ENCODE results near the gene ANKMY2.

The ANKMY2 gene

DNA sequence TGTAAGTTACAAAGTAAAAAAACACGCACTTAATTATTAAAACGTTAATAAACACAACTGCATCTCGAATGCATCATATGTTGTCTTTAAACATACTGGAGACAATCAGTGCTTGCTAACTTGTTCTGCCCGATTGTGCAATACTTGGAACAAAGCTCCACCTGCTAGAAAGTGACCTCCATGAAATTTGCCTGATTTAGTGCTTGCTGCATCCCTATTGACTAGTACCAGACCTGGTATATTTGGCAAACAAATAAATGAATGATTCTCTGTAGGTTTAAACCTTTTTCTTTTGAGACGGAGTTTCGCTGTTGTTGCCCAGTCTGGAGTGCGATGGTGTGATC is 6.7 kb upstream of the ANKMY2 start:
- Histone ChIP-seq H3K36me3 (ENCODE audit: control insufficient read depth in 2 of 2, insufficient read depth in 1 of 2, low read length in 2 of 2) (no peaks in the 10 kb centered on the region), H3K27ac (ENCODE audit: extremely low read depth, low read depth, low read length) (no peak overlapping the region), H3K4me3 (ENCODE audit: low read depth, low read length) (no peak overlapping the region), H3K4me1 (ENCODE audit: control insufficient read depth, insufficient read depth, low read length) (peaks cover 7% of the 10 kb centered on the region; the same call in 1 of the 2 replicates), H3K9me3 (ENCODE audit: control insufficient read depth, insufficient read depth, low read depth, low read length) (no peaks in the 10 kb centered on the region)
- ChIA-PET CTCF (interaction anchor here (0.6 to 1.9 kb wide), 3 partner anchors 11 to 43 kb away, joined by 3 to 4 read pairs (median 3); no protein-coding TSS in a partner anchor), POLR2A (interaction anchor here (0.9 kb wide), 1 partner anchor 16 kb away, joined by 3 read pairs; no protein-coding TSS in a partner anchor)
- TF ChIP-seq ZNF658 (tag by site-specific recombination; IDR thresholded peaks at IDR 0.05) (no peak), ZNF837 (tag by site-specific recombination; IDR thresholded peaks at IDR 0.05) (no peak), KLF7 (tag by site-specific recombination; IDR thresholded peaks at IDR 0.05; ENCODE audit: borderline replicate concordance) (no peak), ZFP41 (tag by site-specific recombination; IDR thresholded peaks at IDR 0.05; ENCODE audit: borderline replicate concordance) (no peak), ZNF24 (tag by site-specific recombination; IDR thresholded peaks at IDR 0.05) (no peak), ZNF211 (tag by site-specific recombination; IDR thresholded peaks at IDR 0.05; ENCODE audit: low read depth) (no peak), FEZF1 (tag by site-specific recombination; IDR thresholded peaks at IDR 0.05) (no peak), ZNF266 (tag by site-specific recombination; IDR thresholded peaks at IDR 0.05; ENCODE audit: low read depth) (no peak), ZEB2 (tag by site-specific recombination; IDR thresholded peaks at IDR 0.05) (no peak), ZIC2 (tag by site-specific recombination; IDR thresholded peaks at IDR 0.05) (no peak), ZNF529 (tag by site-specific recombination; IDR thresholded peaks at IDR 0.05; ENCODE audit: insufficient replicate concordance) (no peak), ZNF624 (tag by site-specific recombination; IDR thresholded peaks at IDR 0.05) (no peak), OSR2 (tag by site-specific recombination; IDR thresholded peaks at IDR 0.05) (no peak), ZNF48 (tag by site-specific recombination; IDR thresholded peaks at IDR 0.05) (no peak), SP2 (tag by site-specific recombination; IDR thresholded peaks at IDR 0.05) (no peak), ZNF76 (tag by site-specific recombination; IDR thresholded peaks at IDR 0.05; ENCODE audit: borderline replicate concordance, low read depth) (no peak), ZFHX2 (tag by site-specific recombination; conservative IDR thresholded peaks at IDR 0.05) (no peak), ZNF626 (tag by site-specific recombination; IDR thresholded peaks at IDR 0.05) (no peak)

- ChIA-PET POLR2A (interaction anchor here (0.9 kb wide), 1 partner anchor 15 kb away, joined by 3 read pairs; no protein-coding TSS in a partner anchor), CTCF (interaction anchor here (0.5 to 1.9 kb wide), 6 partner anchors 8 to 1931 kb away, joined by 3 to 5 read pairs (median 4); no protein-coding TSS in a partner anchor)
- Histone ChIP-seq H3K27ac (ENCODE audit: extremely low read depth, low read depth, low read length) (no peak overlapping the region), H3K4me3 (ENCODE audit: low read depth, low read length) (no peak overlapping the region), H3K9me3 (ENCODE audit: control insufficient read depth, insufficient read depth, low read depth, low read length) (no peaks in the 10 kb centered on the region), H3K36me3 (ENCODE audit: control insufficient read depth in 2 of 2, insufficient read depth in 1 of 2, low read length in 2 of 2) (no peaks in the 10 kb centered on the region), H3K4me1 (ENCODE audit: control insufficient read depth, insufficient read depth, low read length) (0 out of 2 replicates have a peak, but pooled peaks cover 9% of the 10 kb centered on the region)
- TF ChIP-seq ZNF350 (tag by site-specific recombination; IDR thresholded peaks at IDR 0.05): no peak
Observed at GRCh38 chr7:16651396-16652239, 6.1 kb upstream of the ANKMY2 start.

GRCh38 chr7:16650266-16650665 is 4.7 kb upstream of the ANKMY2 start:
- ChIA-PET CTCF (no interaction called here), POLR2A (no interaction called here)
- Histone ChIP-seq H3K27ac (ENCODE audit: extremely low read depth, low read depth, low read length) (no peak overlapping the region), H3K4me3 (ENCODE audit: low read depth, low read length) (no peak overlapping the region), H3K9me3 (ENCODE audit: control insufficient read depth, insufficient read depth, low read depth, low read length) (no peaks in the 10 kb centered on the region), H3K4me1 (ENCODE audit: control insufficient read depth, insufficient read depth, low read length) (0 out of 2 replicates have a peak, but pooled peaks cover 9% of the 10 kb centered on the region), H3K36me3 (ENCODE audit: control insufficient read depth in 2 of 2, insufficient read depth in 1 of 2, low read length in 2 of 2) (no peaks in the 10 kb centered on the region)
- TF ChIP-seq ZBTB6 (tag by site-specific recombination; IDR thresholded peaks at IDR 0.05): no peak
- no peak for TF ChIP-seq SETDB1 (IDR thresholded peaks at IDR 0.05; ENCODE audit: insufficient read length, low read length)
- no peak for TF ChIP-seq ZNF174 (tag by site-specific recombination; IDR thresholded peaks at IDR 0.05)
- no peak for TF ChIP-seq ZNF114 (tag by site-specific recombination; IDR thresholded peaks at IDR 0.05)
- TF ChIP-seq, protein P1, sequence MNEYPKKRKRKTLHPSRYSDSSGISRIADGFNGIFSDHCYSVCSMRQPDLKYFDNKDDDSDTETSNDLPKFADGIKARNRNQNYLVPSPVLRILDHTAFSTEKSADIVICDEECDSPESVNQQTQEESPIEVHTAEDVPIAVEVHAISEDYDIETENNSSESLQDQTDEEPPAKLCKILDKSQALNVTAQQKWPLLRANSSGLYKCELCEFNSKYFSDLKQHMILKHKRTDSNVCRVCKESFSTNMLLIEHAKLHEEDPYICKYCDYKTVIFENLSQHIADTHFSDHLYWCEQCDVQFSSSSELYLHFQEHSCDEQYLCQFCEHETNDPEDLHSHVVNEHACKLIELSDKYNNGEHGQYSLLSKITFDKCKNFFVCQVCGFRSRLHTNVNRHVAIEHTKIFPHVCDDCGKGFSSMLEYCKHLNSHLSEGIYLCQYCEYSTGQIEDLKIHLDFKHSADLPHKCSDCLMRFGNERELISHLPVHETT (tag by site-specific recombination; IDR thresholded peaks at IDR 0.05): no peak
- no peak for TF ChIP-seq CTCF (tag by site-specific recombination; IDR thresholded peaks at IDR 0.05)
- TF ChIP-seq WT1 (tag by site-specific recombination; IDR thresholded peaks at IDR 0.05): no peak
- no peak for TF ChIP-seq ZNF311 (tag by site-specific recombination; IDR thresholded peaks at IDR 0.05; ENCODE audit: borderline replicate concordance)
- no peak for TF ChIP-seq ZNF214 (tag by site-specific recombination; IDR thresholded peaks at IDR 0.05; ENCODE audit: borderline replicate concordance)
- no peak for TF ChIP-seq ZNF292 (tag by site-specific recombination; IDR thresholded peaks at IDR 0.05; ENCODE audit: borderline replicate concordance, low read depth)
